ENCODE measurements around the gene RNASET2. TPM values are rescaled to one million over a fixed set of nuclear protein-coding genes. Genes with fewer than 3 reads are reported as not detected.
"Not testable (repeated sequence)": the region's sequence is repeated elsewhere in the genome, so short reads cannot be mapped to it uniquely, and the experiment has no call there.

Gene RNASET2
- total and polyA plus RNA-seq, 2 experiments from 2014 or later: 144 to 266 TPM

DNA sequence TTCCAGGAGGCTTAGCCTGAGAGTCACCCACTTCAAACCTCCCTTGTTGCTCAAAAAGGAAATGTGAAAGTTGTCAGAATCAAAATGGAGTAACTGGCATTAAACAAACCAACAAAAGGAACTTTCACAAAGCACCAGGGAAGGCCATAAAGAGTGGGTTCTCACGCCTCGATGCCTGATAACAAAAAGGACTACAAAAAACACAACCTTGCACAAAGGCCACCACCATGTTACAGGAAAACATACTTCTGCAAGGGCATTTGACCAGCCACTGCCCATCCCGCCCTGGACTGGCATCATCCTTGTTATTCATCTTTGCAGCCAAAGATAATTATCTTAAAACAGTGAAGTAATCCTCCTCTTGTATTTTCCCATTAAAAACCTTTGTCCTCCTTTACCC lies 34.8 kb downstream of the RNASET2 start:
- no peak for DNase-seq (ENCODE audit: low spot score)
- TF ChIP-seq EZH2 (IDR thresholded peaks at IDR 0.05; ENCODE audit: borderline replicate concordance) (no peak), EZH2phosphoT487 (IDR thresholded peaks at IDR 0.05; ENCODE audit: low read depth, severe bottlenecking, unreplicated experiment) (no peak)
- TF ChIP-seq, protein P1, sequence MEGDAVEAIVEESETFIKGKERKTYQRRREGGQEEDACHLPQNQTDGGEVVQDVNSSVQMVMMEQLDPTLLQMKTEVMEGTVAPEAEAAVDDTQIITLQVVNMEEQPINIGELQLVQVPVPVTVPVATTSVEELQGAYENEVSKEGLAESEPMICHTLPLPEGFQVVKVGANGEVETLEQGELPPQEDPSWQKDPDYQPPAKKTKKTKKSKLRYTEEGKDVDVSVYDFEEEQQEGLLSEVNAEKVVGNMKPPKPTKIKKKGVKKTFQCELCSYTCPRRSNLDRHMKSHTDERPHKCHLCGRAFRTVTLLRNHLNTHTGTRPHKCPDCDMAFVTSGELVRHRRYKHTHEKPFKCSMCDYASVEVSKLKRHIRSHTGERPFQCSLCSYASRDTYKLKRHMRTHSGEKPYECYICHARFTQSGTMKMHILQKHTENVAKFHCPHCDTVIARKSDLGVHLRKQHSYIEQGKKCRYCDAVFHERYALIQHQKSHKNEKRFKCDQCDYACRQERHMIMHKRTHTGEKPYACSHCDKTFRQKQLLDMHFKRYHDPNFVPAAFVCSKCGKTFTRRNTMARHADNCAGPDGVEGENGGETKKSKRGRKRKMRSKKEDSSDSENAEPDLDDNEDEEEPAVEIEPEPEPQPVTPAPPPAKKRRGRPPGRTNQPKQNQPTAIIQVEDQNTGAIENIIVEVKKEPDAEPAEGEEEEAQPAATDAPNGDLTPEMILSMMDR (IDR thresholded peaks at IDR 0.05; ENCODE audit: poor library complexity): no peak
- WGBS (ENCODE audit: low lambda C conversion rate, missing lambda C conversion rate): 95% methylated on average over 3 of the region's 3 CpGs

DNA sequence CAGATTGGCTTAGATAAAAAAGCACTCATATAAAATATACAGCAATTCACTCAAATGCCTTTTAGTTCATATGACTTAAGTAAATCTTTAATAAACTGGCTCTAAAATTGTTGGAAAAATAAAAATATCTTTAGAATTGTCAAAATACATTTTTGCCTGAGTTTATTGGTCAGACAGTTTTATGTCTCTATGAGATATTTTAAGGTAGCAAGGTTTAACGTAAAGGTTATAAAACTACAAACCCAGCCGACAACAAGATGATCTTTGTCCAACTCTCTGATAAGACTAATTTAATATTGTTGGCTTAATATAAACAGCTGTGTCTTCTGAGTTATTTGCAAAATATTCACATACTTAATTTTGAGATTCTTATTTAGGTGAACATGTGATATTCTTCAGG lies 39.5 kb downstream of the RNASET2 start:
- no peaks in the 10 kb centered on the region for H3K9me3 ChIP-seq (ENCODE audit: low read depth)
- no peaks in the 10 kb centered on the region for H4K20me1 ChIP-seq (ENCODE audit: insufficient read depth, poor library complexity, severe bottlenecking)
- H3K9me2 ChIP-seq (replicated peaks; ENCODE audit: insufficient read depth): peaks cover 5% of the 10 kb centered on the region
- TF ChIP-seq EZH2phosphoT487 (IDR thresholded peaks at IDR 0.05; ENCODE audit: low read depth, severe bottlenecking, unreplicated experiment) (no peak), EZH2 (IDR thresholded peaks at IDR 0.05; ENCODE audit: borderline replicate concordance) (no peak)
- TF ChIP-seq, protein P1 (IDR thresholded peaks at IDR 0.05; ENCODE audit: poor library complexity): no peak
- H3K36me3 ChIP-seq (replicated peaks; ENCODE audit: insufficient read depth, low read depth): no peaks in the 10 kb centered on the region
- no peak overlapping the region for H3K27ac ChIP-seq
- no peak for DNase-seq (ENCODE audit: low spot score)
- H2AFZ ChIP-seq: no peak overlapping the region
- no peaks in the 10 kb centered on the region for H3K4me1 ChIP-seq (ENCODE audit: insufficient read depth)
- H3K4me2 ChIP-seq: no peak overlapping the region
- H3K4me3 ChIP-seq: no peak overlapping the region
- WGBS (ENCODE audit: low lambda C conversion rate, missing lambda C conversion rate): 94% methylated on average over 2 of the region's 2 CpGs
- H3K27me3 ChIP-seq: no peaks in the 10 kb centered on the region
- no peaks in the 10 kb centered on the region for H3K79me2 ChIP-seq

More for the DNA sequence above, 34.8 kb downstream of the RNASET2 start:
- no peak overlapping the region for H2AFZ ChIP-seq
- H3K4me1 ChIP-seq (ENCODE audit: insufficient read depth): no peaks in the 10 kb centered on the region
- no peak overlapping the region for H3K4me3 ChIP-seq
- H3K9me3 ChIP-seq (ENCODE audit: low read depth): no peaks in the 10 kb centered on the region
- H3K9me2 ChIP-seq (replicated peaks; ENCODE audit: insufficient read depth): peaks cover 5% of the 10 kb centered on the region
- H3K4me2 ChIP-seq: no peak overlapping the region
- H4K20me1 ChIP-seq (ENCODE audit: insufficient read depth, poor library complexity, severe bottlenecking): no peaks in the 10 kb centered on the region
- H3K27ac ChIP-seq: no peak overlapping the region
- H3K27me3 ChIP-seq: no peaks in the 10 kb centered on the region
- H3K79me2 ChIP-seq: no peaks in the 10 kb centered on the region
- no peaks in the 10 kb centered on the region for H3K36me3 ChIP-seq (replicated peaks; ENCODE audit: insufficient read depth, low read depth)

DNA sequence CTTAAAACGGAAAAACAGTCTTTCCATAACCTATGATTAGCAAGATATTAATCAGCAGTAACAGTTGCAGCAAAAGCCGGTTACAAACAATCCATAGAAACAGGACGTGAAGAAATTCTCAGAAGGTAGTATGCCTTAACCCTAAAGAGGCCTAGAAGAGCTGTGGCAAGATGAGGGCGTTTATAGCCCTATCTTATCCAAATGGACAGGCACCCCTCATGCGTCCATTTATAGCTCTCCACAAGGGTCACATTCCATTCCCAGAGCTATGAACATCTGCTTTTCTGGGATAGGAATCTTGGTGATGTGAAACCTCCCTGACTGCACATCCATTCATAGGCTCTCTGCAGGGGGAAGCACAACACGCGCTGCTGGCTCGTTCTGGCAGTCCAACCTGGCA lies 40.9 kb downstream of the RNASET2 start:
- not testable (repeated sequence) for H3K4me1 ChIP-seq (ENCODE audit: insufficient read depth); H3K9me2 ChIP-seq (replicated peaks; ENCODE audit: insufficient read depth); H3K36me3 ChIP-seq (replicated peaks; ENCODE audit: insufficient read depth, low read depth); H3K27me3 ChIP-seq; H3K27ac ChIP-seq; H3K4me3 ChIP-seq; H3K4me2 ChIP-seq; H4K20me1 ChIP-seq (ENCODE audit: insufficient read depth, poor library complexity, severe bottlenecking); H3K9me3 ChIP-seq (ENCODE audit: low read depth); H3K79me2 ChIP-seq; DNase-seq (ENCODE audit: low spot score); H2AFZ ChIP-seq
- WGBS (ENCODE audit: low lambda C conversion rate, missing lambda C conversion rate): 68% methylated on average over 8 of the region's 8 CpGs

DNA sequence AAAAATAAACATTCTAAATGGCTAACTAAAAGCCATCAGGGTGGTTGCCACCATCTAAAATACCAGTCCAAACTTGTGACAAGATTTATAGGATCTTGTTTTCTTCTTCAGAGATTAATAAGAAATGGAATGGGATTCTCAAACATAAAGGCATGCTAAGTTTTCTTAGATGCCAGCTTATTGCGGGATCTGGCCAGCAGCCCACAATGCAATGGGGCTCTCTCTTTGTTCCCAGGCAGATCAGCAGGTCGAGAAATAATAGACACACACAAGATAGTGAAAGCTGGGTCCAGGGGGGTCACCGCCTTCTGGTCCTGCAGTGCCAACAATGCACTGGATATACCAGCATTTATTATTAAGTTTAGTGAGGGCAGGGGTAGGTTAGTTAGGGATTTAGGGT lies 41.4 kb downstream of the RNASET2 start:
- 80% methylated on average over 3 of the region's 3 CpGs for WGBS (ENCODE audit: low lambda C conversion rate, missing lambda C conversion rate)

More for the DNA sequence above, 41.4 kb downstream of the RNASET2 start:
- H3K9me3 ChIP-seq (ENCODE audit: low read depth); H3K4me3 ChIP-seq; H2AFZ ChIP-seq; H3K9me2 ChIP-seq (replicated peaks; ENCODE audit: insufficient read depth); DNase-seq (ENCODE audit: low spot score); H3K27ac ChIP-seq; H3K27me3 ChIP-seq; H3K79me2 ChIP-seq; H3K4me1 ChIP-seq (ENCODE audit: insufficient read depth); H3K36me3 ChIP-seq (replicated peaks; ENCODE audit: insufficient read depth, low read depth); H4K20me1 ChIP-seq (ENCODE audit: insufficient read depth, poor library complexity, severe bottlenecking); H3K4me2 ChIP-seq: not testable (repeated sequence)

Data from hepatocyte (in vitro differentiated cells).